ENCODE data around the gene PDSS2.

Gene PDSS2

DNA sequence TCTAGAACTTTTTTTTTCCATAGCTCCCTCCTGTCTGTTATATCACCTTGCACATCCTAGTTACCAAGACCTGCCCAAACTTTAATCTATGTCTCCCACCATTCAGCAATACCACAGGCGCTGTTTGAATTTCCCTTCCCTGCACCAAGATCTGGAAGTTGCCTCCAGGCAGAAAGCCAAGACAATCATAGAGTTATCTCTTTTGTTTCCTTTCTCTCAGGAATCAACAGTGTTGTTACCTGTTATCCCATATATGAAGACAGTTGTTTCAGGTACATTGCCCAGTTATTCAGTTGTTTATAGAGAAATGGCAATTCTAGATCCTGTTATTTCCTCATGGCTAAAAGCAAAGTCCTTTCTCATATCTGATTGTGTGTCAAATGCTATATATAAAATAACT, 63.2 kb downstream of the PDSS2 start:
- Histone ChIP-seq H3K9ac (no peak overlapping the region), H3K4me1 (ENCODE audit: low read depth, poor library complexity, severe bottlenecking) (no peaks in the 10 kb centered on the region), H3K4me3 (IDR thresholded peaks at IDR 0.05; ENCODE audit: insufficient read depth, low read depth, low read length) (no peak overlapping the region), H3K36me3 (ENCODE audit: insufficient read depth) (no peaks in the 10 kb centered on the region), H3K27me3 (ENCODE audit: insufficient read depth, low read depth) (no peaks in the 10 kb centered on the region), H4K20me1 (ENCODE audit: insufficient read depth) (no peaks in the 10 kb centered on the region), H2AFZ (ENCODE audit: low read depth) (no peak overlapping the region), H3K27ac (no peak overlapping the region), H3K4me2 (no peak overlapping the region), H3K79me2 (ENCODE audit: insufficient read depth, low read depth) (no peaks in the 10 kb centered on the region)
- TF ChIP-seq, protein P1, sequence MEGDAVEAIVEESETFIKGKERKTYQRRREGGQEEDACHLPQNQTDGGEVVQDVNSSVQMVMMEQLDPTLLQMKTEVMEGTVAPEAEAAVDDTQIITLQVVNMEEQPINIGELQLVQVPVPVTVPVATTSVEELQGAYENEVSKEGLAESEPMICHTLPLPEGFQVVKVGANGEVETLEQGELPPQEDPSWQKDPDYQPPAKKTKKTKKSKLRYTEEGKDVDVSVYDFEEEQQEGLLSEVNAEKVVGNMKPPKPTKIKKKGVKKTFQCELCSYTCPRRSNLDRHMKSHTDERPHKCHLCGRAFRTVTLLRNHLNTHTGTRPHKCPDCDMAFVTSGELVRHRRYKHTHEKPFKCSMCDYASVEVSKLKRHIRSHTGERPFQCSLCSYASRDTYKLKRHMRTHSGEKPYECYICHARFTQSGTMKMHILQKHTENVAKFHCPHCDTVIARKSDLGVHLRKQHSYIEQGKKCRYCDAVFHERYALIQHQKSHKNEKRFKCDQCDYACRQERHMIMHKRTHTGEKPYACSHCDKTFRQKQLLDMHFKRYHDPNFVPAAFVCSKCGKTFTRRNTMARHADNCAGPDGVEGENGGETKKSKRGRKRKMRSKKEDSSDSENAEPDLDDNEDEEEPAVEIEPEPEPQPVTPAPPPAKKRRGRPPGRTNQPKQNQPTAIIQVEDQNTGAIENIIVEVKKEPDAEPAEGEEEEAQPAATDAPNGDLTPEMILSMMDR (conservative IDR thresholded peaks at IDR 0.05; ENCODE audit: low read depth, low read length): no peak

DNA sequence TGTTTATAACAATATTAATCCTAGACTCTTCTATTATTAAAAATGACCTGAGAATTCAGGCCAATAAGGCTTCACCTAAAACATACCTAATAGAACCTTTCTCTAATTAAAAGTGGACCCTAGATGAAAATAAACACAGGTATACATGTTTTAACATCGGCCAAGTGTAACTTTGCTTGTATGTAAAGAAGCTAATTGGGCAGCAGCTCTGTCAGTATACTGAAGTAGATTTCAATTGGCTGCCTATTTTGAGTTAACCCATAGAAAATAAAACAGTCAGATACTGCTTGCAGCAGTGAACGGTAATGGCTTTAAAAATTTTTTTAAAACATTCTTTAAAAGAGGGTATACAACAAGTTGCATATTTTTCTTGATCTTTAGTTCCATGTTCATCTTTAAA, 67.3 kb downstream of the PDSS2 start:
- no peak overlapping the region for H3K9ac ChIP-seq
- H3K27me3 ChIP-seq (ENCODE audit: insufficient read depth, low read depth): no peaks in the 10 kb centered on the region
- H3K79me2 ChIP-seq (ENCODE audit: insufficient read depth, low read depth): no peaks in the 10 kb centered on the region
- no peaks in the 10 kb centered on the region for H3K36me3 ChIP-seq (ENCODE audit: insufficient read depth)
- no peak overlapping the region for H3K4me2 ChIP-seq
- H2AFZ ChIP-seq (ENCODE audit: low read depth): no peak overlapping the region
- no peaks in the 10 kb centered on the region for H3K4me1 ChIP-seq (ENCODE audit: low read depth, poor library complexity, severe bottlenecking)
- H3K27ac ChIP-seq: no peak overlapping the region
- TF ChIP-seq, protein P1 (conservative IDR thresholded peaks at IDR 0.05; ENCODE audit: low read depth, low read length): no peak
- no peak overlapping the region for H3K4me3 ChIP-seq (IDR thresholded peaks at IDR 0.05; ENCODE audit: insufficient read depth, low read depth, low read length)
- H4K20me1 ChIP-seq (ENCODE audit: insufficient read depth): no peaks in the 10 kb centered on the region

DNA sequence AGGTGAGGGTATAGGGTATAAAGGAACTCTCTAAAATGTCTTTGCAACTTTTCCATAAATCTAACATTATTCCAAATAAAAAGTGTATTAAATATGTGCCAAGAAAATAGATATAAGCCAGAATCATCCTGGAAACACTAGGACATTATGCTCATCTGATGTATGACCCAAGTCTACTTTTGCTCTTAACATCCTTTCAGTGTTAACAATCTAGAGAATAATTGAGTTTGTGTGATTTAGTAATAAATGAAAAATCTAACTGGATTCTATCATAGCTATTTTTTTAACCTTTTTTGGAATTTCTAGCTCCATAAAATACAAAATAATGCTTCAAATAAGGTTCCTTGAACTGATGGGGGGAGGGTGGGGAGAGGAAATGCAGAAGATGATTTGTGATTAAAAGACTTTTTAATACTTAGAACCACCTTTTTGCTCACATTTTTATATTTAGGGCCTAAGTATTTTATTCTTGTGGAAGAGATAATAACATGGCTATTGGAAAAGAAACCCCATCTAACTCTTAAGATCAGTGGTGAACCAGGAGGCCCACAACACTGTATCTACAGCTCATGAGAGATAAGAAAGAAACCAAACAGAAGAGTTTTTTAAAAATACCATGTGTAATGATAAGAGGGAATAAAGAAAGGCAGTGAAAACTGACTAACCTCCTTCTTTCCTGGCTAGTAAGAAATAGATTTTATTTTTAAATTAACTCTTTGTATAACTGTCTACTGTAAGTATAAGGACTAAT, 68.5 kb downstream of the PDSS2 start:
- H3K27ac ChIP-seq: no peak overlapping the region
- no peaks in the 10 kb centered on the region for H3K4me1 ChIP-seq (ENCODE audit: low read depth, poor library complexity, severe bottlenecking)
- TF ChIP-seq, protein P1 (conservative IDR thresholded peaks at IDR 0.05; ENCODE audit: low read depth, low read length): no peak
- H2AFZ ChIP-seq (ENCODE audit: low read depth): no peak overlapping the region
- no peaks in the 10 kb centered on the region for H3K36me3 ChIP-seq (ENCODE audit: insufficient read depth)
- no peak overlapping the region for H3K9ac ChIP-seq
- H3K4me3 ChIP-seq (IDR thresholded peaks at IDR 0.05; ENCODE audit: insufficient read depth, low read depth, low read length): no peak overlapping the region
- no peak overlapping the region for H3K4me2 ChIP-seq
- no peaks in the 10 kb centered on the region for H3K27me3 ChIP-seq (ENCODE audit: insufficient read depth, low read depth)
- H4K20me1 ChIP-seq (ENCODE audit: insufficient read depth): no peaks in the 10 kb centered on the region
- H3K79me2 ChIP-seq (ENCODE audit: insufficient read depth, low read depth): no peaks in the 10 kb centered on the region

DNA sequence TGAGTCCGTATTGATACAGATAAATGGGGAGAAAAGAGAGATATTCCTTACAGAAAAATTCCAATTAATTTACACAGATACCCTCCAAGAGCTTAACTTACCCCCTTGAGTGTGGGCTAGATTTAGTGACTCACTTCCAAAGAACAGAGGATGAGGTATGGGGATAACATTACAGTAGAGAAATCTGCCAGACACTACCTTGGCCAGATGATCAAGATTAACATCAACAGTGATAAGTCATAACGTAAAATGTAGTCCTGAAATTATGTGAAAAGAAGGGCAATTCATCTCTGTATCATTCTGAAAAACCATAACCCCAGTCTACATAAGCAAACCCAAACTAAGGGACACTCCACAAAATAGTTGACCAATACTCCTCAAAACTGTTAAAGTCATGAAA, 69.3 kb downstream of the PDSS2 start:
- H3K4me2 ChIP-seq: no peak overlapping the region
- TF ChIP-seq, protein P1 (conservative IDR thresholded peaks at IDR 0.05; ENCODE audit: low read depth, low read length): no peak
- H3K4me3 ChIP-seq (IDR thresholded peaks at IDR 0.05; ENCODE audit: insufficient read depth, low read depth, low read length): no peak overlapping the region
- no peak overlapping the region for H3K27ac ChIP-seq
- H3K79me2 ChIP-seq (ENCODE audit: insufficient read depth, low read depth): no peaks in the 10 kb centered on the region
- H2AFZ ChIP-seq (ENCODE audit: low read depth): no peak overlapping the region
- no peak overlapping the region for H3K9ac ChIP-seq
- H3K36me3 ChIP-seq (ENCODE audit: insufficient read depth): no peaks in the 10 kb centered on the region
- no peaks in the 10 kb centered on the region for H4K20me1 ChIP-seq (ENCODE audit: insufficient read depth)
- H3K4me1 ChIP-seq (ENCODE audit: low read depth, poor library complexity, severe bottlenecking): no peaks in the 10 kb centered on the region
- no peaks in the 10 kb centered on the region for H3K27me3 ChIP-seq (ENCODE audit: insufficient read depth, low read depth)
